ENCODE data around the gene HIVEP3. TPM values are rescaled to one million over a fixed set of nuclear protein-coding genes. Genes with fewer than 3 reads are reported as not detected.

Gene HIVEP3
- total RNA-seq, 1 donor from 2014 or later = 5.8 TPM

DNA sequence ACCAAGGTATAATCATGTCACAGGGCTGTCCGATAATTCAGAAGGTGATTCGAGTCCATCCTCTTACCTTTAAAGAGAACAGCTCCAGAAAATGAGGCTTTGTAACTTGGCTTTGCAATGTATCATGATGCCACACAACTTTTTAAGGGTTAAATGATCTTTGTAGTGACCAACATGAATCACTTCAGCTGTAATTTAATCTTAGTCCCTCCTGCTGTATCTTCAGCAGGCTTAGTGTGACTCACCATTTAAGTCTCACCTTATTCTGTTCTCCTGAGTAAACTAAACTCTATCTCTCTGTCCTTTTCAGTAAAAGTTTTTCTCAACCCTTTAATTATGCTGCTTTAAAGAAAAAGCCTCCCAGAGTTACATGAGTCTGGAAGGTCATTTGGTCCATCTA is 1.9 kb upstream of the HIVEP3 start:
- H3K27me3 ChIP-seq (ENCODE audit: control insufficient read depth, insufficient read depth, low read length) = no peaks in the 10 kb centered on the region
- no peaks in the 10 kb centered on the region for H3K36me3 ChIP-seq (ENCODE audit: control insufficient read depth, insufficient read depth, low read length)
- peak; percentile 56 for DNase-seq (ENCODE audit: low read depth)
- TF ChIP-seq, protein P1, sequence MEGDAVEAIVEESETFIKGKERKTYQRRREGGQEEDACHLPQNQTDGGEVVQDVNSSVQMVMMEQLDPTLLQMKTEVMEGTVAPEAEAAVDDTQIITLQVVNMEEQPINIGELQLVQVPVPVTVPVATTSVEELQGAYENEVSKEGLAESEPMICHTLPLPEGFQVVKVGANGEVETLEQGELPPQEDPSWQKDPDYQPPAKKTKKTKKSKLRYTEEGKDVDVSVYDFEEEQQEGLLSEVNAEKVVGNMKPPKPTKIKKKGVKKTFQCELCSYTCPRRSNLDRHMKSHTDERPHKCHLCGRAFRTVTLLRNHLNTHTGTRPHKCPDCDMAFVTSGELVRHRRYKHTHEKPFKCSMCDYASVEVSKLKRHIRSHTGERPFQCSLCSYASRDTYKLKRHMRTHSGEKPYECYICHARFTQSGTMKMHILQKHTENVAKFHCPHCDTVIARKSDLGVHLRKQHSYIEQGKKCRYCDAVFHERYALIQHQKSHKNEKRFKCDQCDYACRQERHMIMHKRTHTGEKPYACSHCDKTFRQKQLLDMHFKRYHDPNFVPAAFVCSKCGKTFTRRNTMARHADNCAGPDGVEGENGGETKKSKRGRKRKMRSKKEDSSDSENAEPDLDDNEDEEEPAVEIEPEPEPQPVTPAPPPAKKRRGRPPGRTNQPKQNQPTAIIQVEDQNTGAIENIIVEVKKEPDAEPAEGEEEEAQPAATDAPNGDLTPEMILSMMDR (IDR thresholded peaks at IDR 0.05; ENCODE audit: insufficient read depth, low read length, poor library complexity, severe bottlenecking) = no peak
- no peak overlapping the region for H3K4me3 ChIP-seq (ENCODE audit: low read depth, low read length)

DNA sequence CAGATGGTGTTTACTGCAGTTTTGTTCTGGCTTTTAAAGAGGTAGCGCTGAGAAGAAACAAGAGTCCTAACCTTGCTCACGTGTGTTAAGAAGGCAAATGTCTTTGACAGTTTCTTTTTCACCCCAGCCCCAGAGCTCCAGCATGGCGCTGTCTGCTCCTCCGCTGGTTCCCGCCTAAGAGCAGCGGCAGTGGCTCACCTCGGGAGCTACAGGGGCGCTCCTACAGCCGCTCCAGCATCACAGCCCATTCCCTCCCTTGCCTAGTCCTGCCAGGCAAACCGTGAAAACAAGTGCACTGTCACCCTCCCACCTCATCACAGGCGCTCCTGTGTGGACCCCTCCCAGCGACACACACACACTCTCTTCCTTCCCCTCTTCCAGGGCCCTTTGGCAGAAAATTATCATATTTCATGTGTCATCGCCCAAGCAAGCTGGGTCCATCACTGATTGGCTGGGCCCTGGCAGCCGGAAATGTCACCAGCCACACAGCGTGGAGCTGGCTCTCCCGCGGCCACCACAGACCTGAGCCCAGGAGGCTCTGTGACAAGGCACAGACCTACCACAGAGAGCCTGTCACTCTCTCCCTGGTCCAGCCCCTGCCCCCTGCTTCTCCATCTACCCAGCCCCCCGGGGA is 1.2 kb upstream of the HIVEP3 start:
- no peak for DNase-seq (ENCODE audit: low read depth)
- H3K36me3 ChIP-seq (ENCODE audit: control insufficient read depth, insufficient read depth, low read length) = no peaks in the 10 kb centered on the region
- no peaks in the 10 kb centered on the region for H3K27me3 ChIP-seq (ENCODE audit: control insufficient read depth, insufficient read depth, low read length)
- TF ChIP-seq, protein P1 (IDR thresholded peaks at IDR 0.05; ENCODE audit: insufficient read depth, low read length, poor library complexity, severe bottlenecking) = no peak
- H3K4me3 ChIP-seq (ENCODE audit: low read depth, low read length) = peak overlapping the region; percentile 26

DNA sequence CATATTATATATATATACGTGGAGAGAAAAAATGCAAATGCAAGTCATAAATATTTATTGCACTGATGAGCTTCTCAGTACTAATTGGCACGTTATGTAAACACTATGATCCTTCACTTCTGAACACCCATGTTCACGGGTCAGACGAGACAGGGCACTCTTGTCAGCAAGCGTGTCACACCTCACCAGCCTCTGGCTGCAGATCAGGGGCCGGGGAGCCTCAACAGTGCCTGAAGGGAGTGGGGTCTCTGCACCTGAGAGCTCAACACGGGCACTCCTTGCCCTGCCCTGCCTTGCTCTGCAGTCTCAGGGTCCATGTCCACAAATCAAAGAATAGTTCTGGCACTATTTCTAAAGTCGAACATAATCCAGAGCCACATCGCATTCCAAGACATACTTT is 409 bp upstream of the HIVEP3 start:
- DNase-seq (ENCODE audit: low read depth) = no peak
- TF ChIP-seq, protein P1 (IDR thresholded peaks at IDR 0.05; ENCODE audit: insufficient read depth, low read length, poor library complexity, severe bottlenecking) = no peak
- Histone ChIP-seq H3K36me3 (ENCODE audit: control insufficient read depth, insufficient read depth, low read length) (no peaks in the 10 kb centered on the region), H3K27me3 (ENCODE audit: control insufficient read depth, insufficient read depth, low read length) (no peaks in the 10 kb centered on the region), H3K4me3 (ENCODE audit: low read depth, low read length) (peak overlapping the region; percentile 72)

DNA sequence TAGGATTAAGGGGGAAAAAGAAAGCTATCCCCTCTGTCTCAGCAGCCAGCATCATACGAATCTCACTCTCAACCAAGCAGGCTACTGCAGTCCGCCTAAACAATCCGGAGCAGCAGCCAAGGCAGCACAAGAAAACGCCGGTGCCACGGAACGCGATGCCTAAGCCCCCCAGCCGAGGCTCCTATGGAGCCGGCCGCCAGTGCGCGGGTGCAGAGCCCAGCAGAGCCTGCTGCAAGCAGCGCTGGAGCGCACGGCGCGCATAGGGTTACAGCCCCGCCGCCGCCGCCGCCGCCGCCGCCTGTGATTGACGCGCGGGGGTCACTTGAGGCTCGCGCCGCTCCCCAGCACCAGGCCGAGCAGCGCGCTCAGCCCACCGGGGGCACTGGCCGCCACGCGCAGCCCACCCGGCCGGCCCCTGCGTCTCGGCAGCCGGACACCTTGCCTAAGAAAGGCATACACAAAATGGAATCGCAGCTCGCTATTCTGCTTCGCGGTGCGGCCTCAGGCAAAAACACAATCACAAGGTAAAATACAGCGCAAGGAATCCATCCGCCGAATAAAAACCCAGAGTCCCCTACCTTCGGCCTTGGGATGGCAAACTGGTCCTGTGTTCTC is 780 bp downstream of the HIVEP3 start:
- no peak for DNase-seq (ENCODE audit: low read depth)
- H3K27me3 ChIP-seq (ENCODE audit: control insufficient read depth, insufficient read depth, low read length) = no peaks in the 10 kb centered on the region
- TF ChIP-seq, protein P1 (IDR thresholded peaks at IDR 0.05; ENCODE audit: insufficient read depth, low read length, poor library complexity, severe bottlenecking) = no peak
- H3K4me3 ChIP-seq (ENCODE audit: low read depth, low read length) = peak overlapping the region; percentile 72
- no peaks in the 10 kb centered on the region for H3K36me3 ChIP-seq (ENCODE audit: control insufficient read depth, insufficient read depth, low read length)

DNA sequence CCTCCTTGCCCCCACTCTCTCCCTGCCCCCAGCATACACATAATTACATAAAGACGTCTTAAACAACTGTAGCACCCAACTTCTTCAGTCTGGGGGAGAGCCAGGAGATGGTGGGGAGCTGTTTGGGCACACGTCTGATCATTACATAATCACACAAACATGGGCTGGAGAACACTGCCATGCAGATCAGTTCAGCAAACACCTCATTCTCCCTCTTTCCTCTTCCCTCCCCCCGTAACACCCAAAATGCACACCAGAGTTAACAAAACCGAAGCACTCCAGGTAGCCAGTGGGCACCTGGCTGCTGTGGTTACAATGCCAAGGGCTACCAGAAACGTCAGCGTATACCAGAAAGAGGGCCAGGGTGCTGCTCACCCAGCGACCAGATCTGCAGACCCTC is 1.6 kb downstream of the HIVEP3 start:
- DNase-seq (ENCODE audit: low read depth) = no peak
- Histone ChIP-seq H3K27me3 (ENCODE audit: control insufficient read depth, insufficient read depth, low read length) (no peaks in the 10 kb centered on the region), H3K4me3 (ENCODE audit: low read depth, low read length) (peak overlapping the region; percentile 72), H3K36me3 (ENCODE audit: control insufficient read depth, insufficient read depth, low read length) (no peaks in the 10 kb centered on the region)
- TF ChIP-seq, protein P1 (IDR thresholded peaks at IDR 0.05; ENCODE audit: insufficient read depth, low read length, poor library complexity, severe bottlenecking) = no peak
